Fibroblast of the conjunctiva (primary cell): Measurements from ENCODE around the gene SLC22A1.
A peak's percentile ranks its signal among the peaks of the same experiment; 100 is the strongest.
"Not testable (repeated sequence)": the region's sequence is repeated elsewhere in the genome, so short reads cannot be mapped to it uniquely, and the experiment has no call there.

Experiments used
- DNase-seq: peaks from one replicate; pipeline ENCODE4 v3.0.0-alpha.2; 2010; ENCODE audit warnings: low read depth

Gene SLC22A1

GRCh38 chr6:160121558-160121957 lies at the start of gene SLC22A1:
SLC22A1 (plus strand) TSS chr6:160121815; CDS start chr6:160121936, 121 bp downstream.
- DNase-seq = no peak

- DNase-seq = no peak
These were observed 48.3 kb upstream of the SLC22A1 start for GRCh38 chr6:160073272-160073671.

- DNase-seq = no peak
These were observed 45.6 kb upstream of the SLC22A1 start for GRCh38 chr6:160076009-160076408.

GRCh38 chr6:160077024-160077423 lies 44.6 kb upstream of the SLC22A1 start:
- DNase-seq = no peak

GRCh38 chr6:160077526-160077925 lies 44.1 kb upstream of the SLC22A1 start:
- DNase-seq = no peak

GRCh38 chr6:160078883-160079685 lies 42.5 kb upstream of the SLC22A1 start:
- no peak for DNase-seq

GRCh38 chr6:160079686-160080043 lies 42.0 kb upstream of the SLC22A1 start:
- no peak for DNase-seq

- DNase-seq = no peak
These were observed 41.5 kb upstream of the SLC22A1 start for GRCh38 chr6:160080097-160080496.

- DNase-seq = no peak
These were observed 40.2 kb upstream of the SLC22A1 start for GRCh38 chr6:160081398-160081797.

GRCh38 chr6:160082627-160083026 lies 39.0 kb upstream of the SLC22A1 start:
- DNase-seq = no peak

- no peak for DNase-seq
These were observed 37.3 kb upstream of the SLC22A1 start for GRCh38 chr6:160084198-160084776.

- no peak for DNase-seq
These were observed 36.4 kb upstream of the SLC22A1 start for GRCh38 chr6:160085226-160085625.

GRCh38 chr6:160085713-160086505 lies 35.7 kb upstream of the SLC22A1 start:
- DNase-seq = no peak

GRCh38 chr6:160086754-160087153 lies 34.9 kb upstream of the SLC22A1 start:
- DNase-seq = no peak

- peak; percentile 80 for DNase-seq
These were observed 33.4 kb upstream of the SLC22A1 start for GRCh38 chr6:160088069-160088783.

- DNase-seq = no peak
These were observed 32.7 kb upstream of the SLC22A1 start for GRCh38 chr6:160088784-160089533.

GRCh38 chr6:160089534-160089897 lies 32.1 kb upstream of the SLC22A1 start:
- no peak for DNase-seq

GRCh38 chr6:160090442-160091239 lies 31.0 kb upstream of the SLC22A1 start:
- not testable (repeated sequence) for DNase-seq

GRCh38 chr6:160092176-160092575 lies 29.4 kb upstream of the SLC22A1 start:
- DNase-seq = not testable (repeated sequence)

GRCh38 chr6:160092602-160093001 lies 29.0 kb upstream of the SLC22A1 start:
- no peak for DNase-seq

GRCh38 chr6:160093061-160093460 lies 28.6 kb upstream of the SLC22A1 start:
- no peak for DNase-seq
